Heart left ventricle (tissue), 16 donors: ENCODE data around the gene DNER. TPM values are rescaled to one million over a fixed set of nuclear protein-coding genes. Genes with fewer than 3 reads are reported as not detected.

ENCODE experiments used
- ATAC-seq, 4 donors: fragments of 200-7000 bp; cut with Tn5 transposase; one replicate each; pipeline ENCODE4 v1.9.1; 2020 to 2022; ENCODE audit warnings: moderate library complexity in 4 of 4, mild to moderate bottlenecking in 3 of 4, moderate number of reproducible peaks in 1 of 4
- DNase-seq, 5 donors: peaks; one replicate each; pipeline ENCODE4 v3.0.0-alpha.2; 2020
- H3K27ac ChIP-seq, 12 donors: fragments of 200-600 bp; sonication (generic) in 4 of 12; one replicate each; pipeline versions ENCODE4 v1.5.0 to v1.8.0; 2016 to 2022; ENCODE audit warnings: mild to moderate bottlenecking in 2 of 12
- H3K27me3 ChIP-seq, 9 donors: fragments of 200-600 bp; sonication (generic) in 2 of 9; one replicate each; pipeline versions ENCODE4 v1.5.1 to v1.8.0; 2016 to 2022; ENCODE audit warnings: mild to moderate bottlenecking in 3 of 9
- H3K36me3 ChIP-seq, 9 donors: fragments of 200-600 bp; sonication (generic) in 2 of 9; one replicate each; pipeline versions ENCODE4 v1.5.0 to v1.8.0; 2018 to 2022; ENCODE audit warnings: mild to moderate bottlenecking in 2 of 9
- H3K4me1 ChIP-seq, 12 donors: fragments of 200-600 bp; sonication (generic) in 4 of 12; one replicate each; pipeline versions ENCODE4 v1.5.0 to v1.8.0; 2016 to 2022; ENCODE audit warnings: mild to moderate bottlenecking in 3 of 12
- H3K4me3 ChIP-seq, 12 donors: fragments of 200-600 bp; sonication (generic) in 4 of 12; one replicate each; pipeline versions ENCODE4 v1.5.0 to v1.8.0; 2017 to 2022; ENCODE audit warnings: mild to moderate bottlenecking in 9 of 12, moderate library complexity in 4 of 12
- H3K9me3 ChIP-seq, 12 donors: fragments of 200-600 bp; sonication (generic) in 4 of 12; one replicate each; pipeline versions ENCODE4 v1.5.0 to v1.8.0; 2016 to 2022; ENCODE audit warnings: mild to moderate bottlenecking in 1 of 12
- POLR2A ChIP-seq, 2 donors: fragments of 450-650 bp; IDR thresholded peaks; one replicate each; pipeline ENCODE4 v1.6.1; 2017; ENCODE audit warnings: antibody characterized with exemption in 2 of 2, mild to moderate bottlenecking in 2 of 2, moderate library complexity in 2 of 2
- WGBS, 4 donors: extraction: QIAGEN DNeasy Blood & Tissue Kit in 2 of 4; methylation state at CpG; one replicate each; pipeline versions ENCODE4 v1.1.5 to v1.1.7; 2013 to 2018; 5-methylcytosine and 5-hydroxymethylcytosine counted together
- intact Hi-C, 10 donors: fragments of 100-400 bp; cut with DNase I; formaldehyde crosslinking; loops; one replicate each; pipeline versions ENCODE4 v1.11.1 to v1.14.2; 2022
- polyA plus RNA-seq, 2 donors: library from polyadenylated mRNA; stranded (reverse); fragments of 200-250 nt; gene quantifications; one replicate each; pipeline ENCODE4 v1.2.3, GENCODE V29; 2013
- total RNA-seq, 9 donors: library from RNA; depleted of rRNA in 2 of 9; stranded (reverse); fragments of >200 nt in 2 of 9; fragmentation: NEBNext Ultra II Directional in 3 of 9; extraction: Animal tissue kit (Norgen Biotek cat#: 25700) in 3 of 9; gene quantifications; one replicate each; pipeline versions ENCODE4 v1.1.0 to v1.2.4, GENCODE V29; 2016 to 2023
- TF ChIP-seq, protein P1 (sequence below), 12 donors: fragments of 200-600 bp; sonication (generic) in 4 of 12; IDR thresholded peaks; one replicate each; pipeline versions ENCODE4 v1.5.0 to v1.8.0; 2018 to 2022; ENCODE audit warnings: antibody characterized with exemption in 12 of 12, mild to moderate bottlenecking in 5 of 12
- donor health status: ischemic (EF 13 %, LVEDD 7.1; RV severe dilation, severe dysfunction).
- donor health status: healthy with polysubstance abuse.
- donor health status: DM: no; HTN: yes; CAD: no.
- donor health status: DM: no; HTN: no; CAD: no.
- donor health status: ischemic (EF 25% LVEDD 6.9; RV normal size, moderate dysfunction).
- donor health status: ischemic (EF 25% LVEDD 5.7; RV mildly dilated, moderate dysfunction).
- donor health status: healthy.
- donor health status: DM: yes; HTN: yes; CAD: no.
- donor health status: ischemic (EF 35%, LVEDD 5.7; RV mildly dilated, moderate dysfunction).
- donor health status: nonischemic (EF 11% LVEDD 7.7; RV severe dilation, severe dysfunction).
- donor health status: DM: yes; HTN: yes; CAD: no.
- donor health status: PGD.
- donor health status: ischemic (EF 29% LVEDD 5.4; RV normal size, mild dysfunction).
- donor health status: nonischemic (EF 23%, LVEDD 6.1; RV moderate dilation, normal function).

Gene DNER
- total and polyA plus RNA-seq, 11 donors = 0.19 to 3.3 (median 0.82) TPM

DNA sequence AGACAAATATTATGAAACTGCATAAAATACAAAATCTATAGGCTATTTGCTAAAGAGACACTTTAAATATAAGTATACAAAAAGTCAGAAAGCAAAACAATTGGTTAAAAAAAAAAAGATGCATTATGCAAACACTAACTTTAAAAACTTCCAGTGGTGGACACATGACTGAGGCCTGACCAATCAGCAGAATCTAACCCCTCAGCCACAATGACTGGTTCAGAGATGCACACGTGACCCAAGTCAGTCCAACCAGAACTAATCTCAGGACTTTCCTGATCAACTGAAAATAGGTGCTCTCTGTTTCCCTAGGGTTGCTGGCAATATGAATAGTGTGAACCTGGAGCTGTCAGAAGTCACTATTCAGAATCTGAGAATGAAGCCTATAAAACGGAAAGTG lies 22.7 kb downstream of the DNER start:
- DNase-seq (no peak), ATAC-seq (no peak)
- Histone ChIP-seq H3K9me3 (peaks cover 0 to 4% (median 0%) of the 10 kb centered on the region in 12 donors), H3K4me3 (no peak overlapping the region), H3K36me3 (no peaks in the 10 kb centered on the region), H3K27ac (no peak overlapping the region), H3K27me3 (peaks cover 0 to 6% (median 0%) of the 10 kb centered on the region in 9 donors), H3K4me1 (no peaks in the 10 kb centered on the region)
- 48 to 71% (median 64%) methylated on average over 2 of the region's 2 CpGs for WGBS, 4 donors
- no peak for TF ChIP-seq POLR2A (IDR thresholded peaks at IDR 0.05)
- TF ChIP-seq, protein P1, sequence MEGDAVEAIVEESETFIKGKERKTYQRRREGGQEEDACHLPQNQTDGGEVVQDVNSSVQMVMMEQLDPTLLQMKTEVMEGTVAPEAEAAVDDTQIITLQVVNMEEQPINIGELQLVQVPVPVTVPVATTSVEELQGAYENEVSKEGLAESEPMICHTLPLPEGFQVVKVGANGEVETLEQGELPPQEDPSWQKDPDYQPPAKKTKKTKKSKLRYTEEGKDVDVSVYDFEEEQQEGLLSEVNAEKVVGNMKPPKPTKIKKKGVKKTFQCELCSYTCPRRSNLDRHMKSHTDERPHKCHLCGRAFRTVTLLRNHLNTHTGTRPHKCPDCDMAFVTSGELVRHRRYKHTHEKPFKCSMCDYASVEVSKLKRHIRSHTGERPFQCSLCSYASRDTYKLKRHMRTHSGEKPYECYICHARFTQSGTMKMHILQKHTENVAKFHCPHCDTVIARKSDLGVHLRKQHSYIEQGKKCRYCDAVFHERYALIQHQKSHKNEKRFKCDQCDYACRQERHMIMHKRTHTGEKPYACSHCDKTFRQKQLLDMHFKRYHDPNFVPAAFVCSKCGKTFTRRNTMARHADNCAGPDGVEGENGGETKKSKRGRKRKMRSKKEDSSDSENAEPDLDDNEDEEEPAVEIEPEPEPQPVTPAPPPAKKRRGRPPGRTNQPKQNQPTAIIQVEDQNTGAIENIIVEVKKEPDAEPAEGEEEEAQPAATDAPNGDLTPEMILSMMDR (IDR thresholded peaks at IDR 0.05) = no peak
- intact Hi-C loops = no loop called here

- intact Hi-C loops = no loop called here
- Histone ChIP-seq H3K9me3 (peaks cover 0 to 4% (median 0%) of the 10 kb centered on the region in 12 donors), H3K4me3 (no peak overlapping the region), H3K4me1 (no peaks in the 10 kb centered on the region), H3K27ac (no peak overlapping the region), H3K36me3 (no peaks in the 10 kb centered on the region), H3K27me3 (peaks cover 0 to 11% (median 0%) of the 10 kb centered on the region in 9 donors)
- TF ChIP-seq, protein P1 (IDR thresholded peaks at IDR 0.05) = no peak
- TF ChIP-seq POLR2A (IDR thresholded peaks at IDR 0.05) = no peak
- no peak for ATAC-seq
- no peak for DNase-seq
- 40 to 60% (median 47%) methylated on average over 2 of the region's 2 CpGs for WGBS, 4 donors
Measured at GRCh38 chr2:229689307-229689839, 25.0 kb downstream of the DNER start.

DNA sequence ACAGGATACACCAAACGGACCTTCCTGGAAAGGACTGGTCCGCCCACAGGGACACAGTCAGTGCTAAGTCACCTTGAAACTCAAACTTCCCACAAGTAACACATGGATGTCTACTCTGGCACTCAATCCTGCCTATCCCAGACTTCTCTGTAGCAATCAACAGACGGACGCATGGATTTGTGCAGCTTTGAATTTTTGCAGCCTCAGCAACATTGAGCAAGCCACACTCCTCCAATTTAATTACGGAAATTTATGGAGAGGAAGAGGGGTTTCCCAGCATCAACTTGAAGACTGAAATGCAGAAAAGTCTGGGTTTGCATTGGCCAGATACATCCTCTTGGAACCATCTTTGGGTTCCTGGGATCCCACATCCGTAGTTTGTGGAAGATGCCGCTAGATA lies 26.2 kb downstream of the DNER start:
- DNase-seq = no peak
- no peak overlapping the region for H3K4me3 ChIP-seq
- no peaks in the 10 kb centered on the region for H3K4me1 ChIP-seq
- TF ChIP-seq POLR2A (IDR thresholded peaks at IDR 0.05) = no peak
- TF ChIP-seq, protein P1 (IDR thresholded peaks at IDR 0.05) = no peak
- H3K27ac ChIP-seq = no peak overlapping the region
- ATAC-seq = no peak
- intact Hi-C loops = no loop called here
- H3K27me3 ChIP-seq = peaks cover 0 to 11% (median 0%) of the 10 kb centered on the region in 9 donors
- WGBS, 4 donors = 84 to 88% (median 85%) methylated on average over 7 of the region's 7 CpGs
- peaks cover 0 to 4% (median 0%) of the 10 kb centered on the region in 12 donors for H3K9me3 ChIP-seq
- no peaks in the 10 kb centered on the region for H3K36me3 ChIP-seq

DNA sequence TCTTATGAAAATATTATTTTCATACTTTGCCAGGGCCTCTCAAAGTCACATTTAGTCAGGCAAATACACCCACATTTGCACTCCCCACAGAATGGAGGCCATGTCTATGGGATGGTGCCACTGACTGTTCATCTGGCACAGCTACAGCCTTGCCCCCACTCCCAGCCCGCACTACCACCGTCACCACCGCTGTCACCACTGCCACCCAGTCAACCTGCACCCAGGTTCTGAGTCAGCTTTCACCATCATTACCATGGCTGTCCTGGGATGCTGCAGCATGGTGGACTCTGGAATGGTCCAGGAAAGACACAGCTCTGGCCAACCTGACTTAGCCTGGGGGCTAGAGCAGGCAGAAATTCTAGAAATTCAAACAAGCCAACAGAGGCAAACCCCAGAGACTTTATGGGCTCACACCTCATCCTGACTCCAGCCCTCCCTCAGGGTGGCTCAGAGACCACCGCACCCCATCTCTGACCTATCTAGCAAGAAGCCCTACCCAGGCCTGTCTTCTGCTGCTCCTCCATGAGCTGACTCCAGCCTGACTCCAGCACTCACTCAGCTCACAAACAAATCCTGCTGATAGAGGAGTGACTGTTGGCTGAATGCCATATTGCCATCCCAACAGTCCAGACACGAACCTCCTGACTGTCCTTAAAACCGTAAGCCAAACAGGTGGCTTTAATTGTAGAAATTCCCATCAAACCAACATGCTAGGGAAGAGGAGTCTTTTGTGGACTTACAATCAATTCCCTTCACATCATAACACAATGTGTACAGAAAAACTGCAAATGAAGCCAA lies 28.0 kb downstream of the DNER start:
- no peaks in the 10 kb centered on the region for H3K4me1 ChIP-seq
- intact Hi-C loops = no loop called here
- 70 to 77% (median 75%) methylated on average over 6 of the region's 6 CpGs for WGBS, 4 donors
- no peaks in the 10 kb centered on the region for H3K36me3 ChIP-seq
- no peak overlapping the region for H3K4me3 ChIP-seq
- no peak overlapping the region for H3K27ac ChIP-seq
- DNase-seq = no peak
- H3K9me3 ChIP-seq = peaks cover 0 to 3% (median 0%) of the 10 kb centered on the region in 12 donors
- ATAC-seq = no peak
- H3K27me3 ChIP-seq = peaks cover 0 to 20% (median 2%) of the 10 kb centered on the region in 9 donors
- TF ChIP-seq, protein P1 (IDR thresholded peaks at IDR 0.05) = no peak
- no peak for TF ChIP-seq POLR2A (IDR thresholded peaks at IDR 0.05)
